GM21515 (cell line): ENCODE results near the gene LRRC8D.
"Not testable (repeated sequence)": the region's sequence is repeated elsewhere in the genome, so short reads cannot be mapped to it uniquely, and the experiment has no call there.

ENCODE experiments used
- ATAC-seq: cut with Tn5 transposase; IDR thresholded peaks from one replicate; pipeline ENCODE4 v1.9.1; 2021; ENCODE audit not compliant: unreplicated experiment

LRRC8D gene

DNA sequence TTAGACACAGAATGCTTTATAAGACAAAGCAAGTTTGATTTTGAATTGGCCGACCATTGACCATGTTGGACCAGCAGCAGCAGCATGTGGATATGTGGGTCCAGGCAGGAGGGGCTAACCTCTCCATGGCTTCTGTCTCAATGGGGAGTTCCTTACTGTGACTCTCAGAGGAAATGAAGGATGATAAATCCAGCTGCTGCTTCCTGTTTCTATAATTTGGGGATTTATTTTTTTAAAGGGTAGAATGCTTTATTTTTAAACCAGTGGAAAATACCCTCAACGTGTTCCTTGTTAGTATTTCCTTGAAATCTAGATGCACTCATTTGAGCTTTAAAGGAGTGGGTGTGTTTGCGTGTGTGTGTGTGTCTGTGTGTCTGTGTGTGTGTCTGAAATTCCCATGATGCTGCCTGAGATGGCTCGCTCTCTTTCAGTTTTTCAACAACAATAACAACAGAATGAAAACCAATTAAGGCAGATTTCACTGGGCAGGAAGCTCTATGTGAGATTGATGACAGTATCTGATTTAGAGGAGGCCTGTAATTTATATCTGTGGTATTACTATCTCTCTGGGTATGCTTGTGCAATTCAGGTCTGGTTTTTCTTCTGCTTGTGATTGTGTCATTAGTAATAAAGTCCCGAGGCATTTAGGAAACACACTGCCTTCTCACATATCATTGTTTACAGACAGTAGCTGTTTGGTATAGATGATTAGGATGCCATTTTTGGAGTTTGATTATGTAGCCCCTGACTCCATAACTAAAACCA is 88.0 kb downstream of the LRRC8D start:
- no peak for ATAC-seq

- no peak for ATAC-seq
Observed at GRCh38 chr1:89910268-89910667, 89.4 kb downstream of the LRRC8D start.

GRCh38 chr1:89910780-89911179 is 89.9 kb downstream of the LRRC8D start:
- ATAC-seq = no peak

DNA sequence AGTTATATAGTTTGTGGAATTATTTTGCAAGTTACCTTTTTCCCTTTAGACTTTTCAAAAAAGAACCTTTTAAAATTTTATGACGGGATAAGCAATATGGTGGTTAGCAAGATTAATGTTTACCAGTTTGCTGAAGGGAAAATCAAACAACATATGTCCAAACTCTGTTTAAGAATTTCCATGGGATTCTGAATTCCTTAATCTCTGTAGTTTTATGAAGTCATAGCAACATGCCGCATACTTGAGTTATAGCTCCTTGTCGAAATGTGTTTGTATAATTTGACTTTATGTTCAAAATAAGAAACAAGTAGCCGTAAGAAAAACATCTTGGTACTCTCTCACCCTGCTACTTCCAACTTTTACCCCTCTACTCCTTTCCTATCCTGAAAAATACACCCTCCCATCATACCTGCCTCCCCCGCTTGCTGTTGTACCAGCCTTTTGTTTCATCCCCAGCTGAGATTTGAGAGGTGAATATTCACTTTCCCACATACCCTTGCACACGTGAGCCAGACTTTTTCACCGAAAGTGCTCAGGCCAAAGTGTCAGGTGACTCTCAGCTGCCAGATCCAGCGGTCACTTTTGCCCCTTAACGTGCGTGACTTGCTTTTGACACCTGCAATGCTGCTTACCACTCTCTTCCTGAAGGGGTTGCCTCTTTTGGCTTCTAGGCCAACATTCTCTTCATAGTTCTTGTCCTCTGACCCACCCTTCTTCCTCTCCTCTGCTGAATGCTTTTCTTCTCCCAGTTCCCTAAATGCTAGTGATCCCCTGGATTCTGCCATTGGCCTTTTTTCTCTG is 90.6 kb downstream of the LRRC8D start:
- no peak for ATAC-seq

DNA sequence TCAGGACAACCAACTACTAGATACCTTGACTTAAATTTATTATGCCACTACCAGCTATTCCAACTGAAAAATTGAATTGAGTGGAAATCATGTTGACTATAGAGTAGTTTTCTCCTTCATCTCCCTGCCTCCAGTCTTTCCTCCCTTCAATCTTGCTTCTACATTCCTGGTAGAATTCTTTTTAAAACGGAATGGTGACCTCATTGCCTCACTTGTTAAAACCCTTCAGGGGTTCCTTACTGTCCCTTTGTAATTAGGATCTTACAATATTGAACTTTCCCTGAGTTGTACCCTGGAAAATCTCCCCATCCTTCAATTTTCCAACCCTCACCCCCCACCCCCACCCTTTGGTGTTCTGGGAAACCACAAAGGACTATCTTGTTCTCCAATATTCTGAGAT is 91.2 kb downstream of the LRRC8D start:
- no peak for ATAC-seq

GRCh38 chr1:89913353-89914095 is 92.7 kb downstream of the LRRC8D start:
- ATAC-seq = no peak

GRCh38 chr1:89917353-89917752 is 96.5 kb downstream of the LRRC8D start:
- no peak for ATAC-seq

GRCh38 chr1:89918127-89918793 is 97.4 kb downstream of the LRRC8D start:
- no peak for ATAC-seq

- no peak for ATAC-seq
Observed at GRCh38 chr1:89918794-89919155, 97.9 kb downstream of the LRRC8D start.

GRCh38 chr1:89919174-89919573 is 98.3 kb downstream of the LRRC8D start:
- no peak for ATAC-seq

DNA sequence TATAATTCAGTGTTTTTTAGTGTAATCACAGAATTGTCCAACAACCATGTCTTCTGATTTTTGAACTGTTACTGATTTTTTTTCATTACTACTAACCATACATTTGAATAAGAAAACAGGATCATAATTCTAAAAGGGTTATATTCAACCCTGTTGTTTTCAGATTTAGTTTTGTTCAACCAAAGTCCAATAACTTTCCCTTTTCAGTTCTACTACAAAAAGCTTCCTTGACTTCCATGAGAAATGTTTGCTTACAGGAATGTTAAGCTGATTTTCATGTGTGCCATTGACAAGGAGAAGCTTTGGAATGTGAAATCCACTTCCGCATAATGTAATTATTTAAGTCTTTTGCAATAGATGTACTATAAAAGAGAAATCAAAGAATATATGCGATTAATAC is 102.1 kb downstream of the LRRC8D start:
- ATAC-seq = no peak

DNA sequence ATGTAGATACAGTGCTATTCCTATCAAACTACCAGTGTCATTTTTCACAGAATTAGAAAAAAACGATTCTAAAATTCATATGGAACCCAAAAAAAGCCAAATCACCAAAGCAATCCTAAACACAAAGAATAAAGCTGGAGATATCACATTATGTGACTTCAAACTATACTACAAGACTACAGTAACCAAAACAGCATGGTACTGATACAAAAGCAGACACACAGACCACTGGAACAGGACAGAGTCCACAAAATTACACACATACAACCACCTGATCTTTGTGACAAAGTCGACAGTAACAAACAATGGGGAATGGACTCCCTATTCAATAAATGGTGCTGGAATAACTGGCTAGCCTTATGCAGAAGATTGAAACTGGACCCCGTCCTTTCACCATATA is 102.7 kb downstream of the LRRC8D start:
- ATAC-seq = no peak

- ATAC-seq = not testable (repeated sequence)
Observed at GRCh38 chr1:89924075-89924474, 103.2 kb downstream of the LRRC8D start.

GRCh38 chr1:89927049-89927448 is 106.2 kb downstream of the LRRC8D start:
- ATAC-seq = no peak

DNA sequence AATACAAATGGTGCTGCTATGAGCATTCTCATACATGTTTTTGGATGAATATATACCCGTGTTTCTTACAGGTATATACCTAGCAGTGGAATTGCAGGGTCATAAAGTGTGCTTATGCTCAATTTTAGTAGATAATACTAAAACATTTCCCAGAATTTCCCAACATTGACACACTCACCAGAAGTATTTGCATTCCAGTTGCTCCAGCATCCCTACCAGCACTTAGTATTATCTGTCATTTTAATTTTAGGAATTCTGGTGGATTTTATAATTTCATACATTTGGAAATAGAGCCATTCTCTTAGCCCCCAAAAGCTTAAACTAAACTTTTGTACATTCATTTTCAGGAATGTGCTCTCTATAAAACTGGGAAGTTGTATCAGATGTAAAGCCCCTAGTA is 106.6 kb downstream of the LRRC8D start:
- ATAC-seq = no peak

GRCh38 chr1:89928506-89928905 is 107.7 kb downstream of the LRRC8D start:
- ATAC-seq = no peak

DNA sequence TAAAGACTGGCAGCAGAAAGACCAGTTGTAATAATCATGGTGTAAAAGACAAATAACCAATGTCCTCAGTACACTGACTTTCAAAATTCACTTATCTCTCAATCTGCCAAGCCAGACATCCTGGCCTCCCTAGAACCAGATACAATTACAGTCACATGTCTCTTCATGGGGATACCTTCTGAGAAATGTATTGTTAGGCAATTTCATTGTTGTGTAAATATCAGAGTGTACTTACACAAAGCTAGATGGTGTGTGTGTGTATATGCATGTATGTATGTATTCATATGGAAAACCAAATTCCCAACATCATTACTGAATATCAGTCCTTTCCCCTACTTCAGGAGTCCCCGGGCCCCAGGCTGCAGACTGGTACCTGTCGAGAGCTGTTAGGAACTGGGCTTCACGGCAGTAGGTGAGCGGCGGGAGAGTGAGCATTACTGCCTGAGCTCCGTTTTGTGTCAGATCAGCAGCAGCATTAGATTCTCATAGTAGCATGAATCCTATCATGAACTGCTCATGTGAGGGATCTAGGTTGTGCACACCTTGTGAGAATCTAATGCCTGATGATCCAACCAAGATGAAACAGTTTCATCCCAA is 108.7 kb downstream of the LRRC8D start:
- no peak for ATAC-seq

DNA sequence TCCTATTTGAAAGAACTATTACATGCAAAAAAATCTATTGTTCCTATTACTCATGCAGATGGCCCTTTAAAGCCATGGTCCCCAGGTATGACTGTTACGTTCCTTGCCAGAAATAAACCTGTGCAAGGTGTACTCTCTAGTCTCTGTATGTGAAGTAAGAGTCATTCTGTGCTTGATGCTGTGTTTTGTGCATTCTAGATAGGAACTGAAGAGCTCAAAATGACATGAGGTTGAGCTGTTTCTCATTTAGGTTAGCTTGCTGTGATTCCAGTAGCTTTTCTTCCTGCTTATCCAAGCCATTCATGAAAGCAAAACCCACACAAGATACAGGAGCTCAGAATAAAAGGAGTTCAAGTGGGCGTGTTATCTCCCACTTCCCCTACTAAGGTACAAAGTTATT is 109.7 kb downstream of the LRRC8D start:
- ATAC-seq = no peak

DNA sequence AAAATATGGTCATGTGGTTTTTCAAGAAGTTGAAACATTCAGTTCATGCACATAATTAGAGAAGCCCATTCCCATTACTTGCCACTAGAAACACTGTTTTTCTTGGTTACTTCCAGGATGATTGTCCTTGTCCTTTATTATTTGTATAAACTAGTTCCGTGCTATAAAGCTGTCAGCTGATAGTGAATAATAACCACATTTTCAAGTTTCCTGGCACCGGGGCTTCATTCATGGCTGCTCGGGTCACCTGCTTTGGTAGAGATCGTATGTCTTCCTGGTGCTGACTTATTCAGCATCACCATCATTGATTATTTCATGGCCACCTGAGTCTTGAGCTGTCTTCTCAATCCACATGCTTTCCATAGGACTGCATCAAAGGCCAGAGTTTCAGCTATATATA is 111.1 kb downstream of the LRRC8D start:
- no peak for ATAC-seq

DNA sequence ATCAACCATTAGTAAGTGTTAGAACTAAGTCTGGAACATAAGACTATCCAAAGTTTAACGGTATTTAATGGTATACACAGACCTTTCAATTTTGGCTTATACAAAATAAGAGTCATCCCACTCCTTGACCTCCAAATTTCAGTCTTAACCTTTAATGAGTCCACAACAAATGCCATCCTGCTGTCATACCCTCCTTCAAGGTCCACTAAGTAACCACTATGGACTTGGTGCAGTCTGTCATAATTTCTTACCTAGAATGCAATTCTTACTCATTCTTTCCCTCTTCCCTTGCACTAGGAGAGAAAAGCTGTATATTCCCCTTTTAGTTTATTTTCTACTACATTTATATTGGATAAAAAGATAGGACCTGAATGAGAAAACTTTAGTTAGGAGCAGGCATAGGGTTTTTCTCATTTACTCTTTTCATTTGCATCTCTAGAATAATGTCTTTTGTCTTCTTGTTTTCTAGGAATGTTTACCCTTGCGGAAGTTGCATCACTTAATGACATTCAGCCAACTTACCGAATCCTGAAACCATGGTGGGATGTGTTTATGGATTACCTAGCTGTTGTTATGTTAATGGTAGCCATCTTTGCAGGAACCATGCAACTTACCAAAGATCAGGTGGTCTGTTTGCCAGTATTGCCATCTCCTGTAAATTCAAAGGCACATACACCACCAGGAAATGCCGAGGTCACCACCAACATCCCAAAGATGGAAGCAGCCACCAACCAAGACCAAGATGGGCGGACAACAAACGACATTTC is 111.9 kb downstream of the LRRC8D start:
- ATAC-seq = no peak
